GM21423 (cell line): ENCODE data around the gene PDE4B.
A peak's percentile ranks its signal among the peaks of the same experiment; 100 is the strongest.

Experiments used
- ATAC-seq: cut with Tn5 transposase; IDR thresholded peaks from one replicate; pipeline ENCODE4 v1.9.1; 2021; ENCODE audit warnings: mild to moderate bottlenecking, moderate library complexity; ENCODE audit not compliant: unreplicated experiment

The PDE4B gene

DNA sequence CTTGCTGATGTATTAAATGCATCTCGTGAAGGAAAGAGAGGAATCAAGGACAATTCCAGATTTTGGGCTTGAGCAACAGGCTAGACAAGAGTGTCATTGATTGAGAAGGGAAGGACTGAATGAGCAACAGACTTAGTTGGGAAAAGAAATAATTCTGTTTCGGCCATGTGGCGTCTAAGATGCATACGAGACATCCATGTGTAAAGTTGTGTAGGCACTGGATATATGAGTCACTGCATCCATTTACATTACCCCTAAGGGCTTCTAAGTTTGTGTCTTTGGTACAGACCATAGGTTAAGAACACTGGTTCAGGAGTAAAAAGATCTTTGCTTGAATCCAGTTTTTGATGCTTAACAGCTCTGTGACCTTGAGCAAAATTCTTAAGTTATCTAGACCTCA lies 434.3 kb downstream of the PDE4B start:
- no peak for ATAC-seq

DNA sequence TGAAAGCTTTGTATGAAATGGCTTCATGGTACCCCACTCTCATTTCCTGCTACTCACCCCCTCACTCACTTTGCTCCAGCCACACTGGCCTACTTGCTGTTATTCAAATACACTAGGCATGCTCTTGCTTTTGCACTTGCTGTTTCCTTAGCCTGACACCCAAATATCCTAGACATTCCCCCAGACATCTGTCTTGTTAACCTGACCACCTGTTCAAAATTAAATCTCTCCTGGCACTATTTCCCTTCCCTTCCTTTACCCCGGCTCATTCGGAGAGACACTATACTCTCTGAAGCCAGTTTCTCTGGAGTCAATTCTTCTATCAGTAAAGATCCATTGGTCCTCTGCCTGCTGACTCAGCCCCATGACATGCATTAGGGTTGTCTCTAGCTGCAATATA lies 435.3 kb downstream of the PDE4B start:
- no peak for ATAC-seq

DNA sequence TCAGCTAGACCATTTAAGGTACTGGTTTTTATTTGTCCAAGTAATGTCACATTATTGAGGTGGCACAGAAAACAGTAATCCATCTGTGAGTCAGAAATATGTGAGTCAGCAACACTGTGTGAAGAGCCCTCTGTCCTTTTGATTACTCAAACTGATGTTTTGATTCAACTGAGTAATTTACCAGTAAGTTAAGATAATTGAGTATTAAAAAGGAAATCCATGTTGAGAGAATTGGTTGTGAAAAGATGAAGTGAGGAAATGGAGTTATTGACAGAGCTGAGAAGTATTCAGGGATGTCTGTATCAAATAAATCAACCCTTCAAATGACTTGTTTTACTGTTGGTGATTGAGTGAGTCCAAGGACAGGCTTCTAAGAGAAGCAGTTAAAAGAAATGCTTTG lies 438.5 kb downstream of the PDE4B start:
- no peak for ATAC-seq

DNA sequence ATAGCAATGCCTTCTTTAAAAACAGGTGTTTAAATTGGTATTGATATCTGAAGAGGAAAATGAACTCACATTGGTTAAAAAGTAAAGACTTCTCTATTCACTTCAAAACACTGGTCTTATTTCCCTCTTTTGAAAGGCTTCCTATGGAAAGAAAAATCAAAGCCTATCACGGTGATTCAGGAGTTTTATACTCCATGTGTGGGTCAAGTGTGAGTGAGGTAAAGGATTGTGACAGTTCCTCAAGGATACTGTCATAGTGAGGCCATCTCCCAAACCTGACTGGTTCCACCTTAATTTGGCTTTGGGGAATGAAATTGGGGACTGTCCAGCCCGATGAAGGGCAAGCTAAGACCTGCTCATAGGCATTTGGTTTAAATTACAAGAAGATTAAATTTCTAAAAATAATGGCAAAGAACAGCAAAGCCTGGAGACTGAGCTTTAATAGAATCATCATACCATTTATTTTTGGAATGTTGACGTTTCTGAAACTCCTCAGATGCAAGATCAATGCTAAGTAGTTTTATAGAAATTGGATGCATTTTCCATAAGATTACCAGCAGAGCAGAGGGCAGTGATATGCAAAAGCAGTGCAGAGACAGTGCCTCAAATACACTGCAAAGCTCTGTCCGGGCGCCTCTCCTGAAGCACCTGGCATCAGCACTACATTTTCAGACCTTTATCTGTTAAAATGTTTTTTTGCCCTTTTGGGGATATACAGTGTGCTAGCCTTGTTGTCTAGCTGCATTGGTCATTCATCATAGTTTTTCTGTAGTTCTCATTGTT lies 439.2 kb downstream of the PDE4B start:
- no peak for ATAC-seq

DNA sequence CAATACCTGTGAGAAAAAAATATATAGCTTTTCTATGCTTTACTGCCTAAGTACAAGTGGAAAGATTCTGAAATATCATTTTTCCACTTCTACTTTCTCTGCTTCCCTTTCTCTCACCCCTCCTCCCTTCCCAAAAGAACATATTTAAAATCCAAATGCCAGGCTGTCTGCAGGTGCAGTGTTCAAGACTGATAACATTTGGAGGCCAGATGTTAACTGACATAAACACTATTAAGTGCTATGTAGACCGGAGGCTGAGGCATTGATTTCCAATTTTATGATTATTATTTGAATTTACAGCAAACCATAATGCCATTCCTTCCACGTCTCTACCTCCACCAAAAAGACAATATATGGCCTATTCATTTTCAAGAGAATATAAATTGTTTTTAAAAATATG lies 444.3 kb downstream of the PDE4B start:
- no peak for ATAC-seq

DNA sequence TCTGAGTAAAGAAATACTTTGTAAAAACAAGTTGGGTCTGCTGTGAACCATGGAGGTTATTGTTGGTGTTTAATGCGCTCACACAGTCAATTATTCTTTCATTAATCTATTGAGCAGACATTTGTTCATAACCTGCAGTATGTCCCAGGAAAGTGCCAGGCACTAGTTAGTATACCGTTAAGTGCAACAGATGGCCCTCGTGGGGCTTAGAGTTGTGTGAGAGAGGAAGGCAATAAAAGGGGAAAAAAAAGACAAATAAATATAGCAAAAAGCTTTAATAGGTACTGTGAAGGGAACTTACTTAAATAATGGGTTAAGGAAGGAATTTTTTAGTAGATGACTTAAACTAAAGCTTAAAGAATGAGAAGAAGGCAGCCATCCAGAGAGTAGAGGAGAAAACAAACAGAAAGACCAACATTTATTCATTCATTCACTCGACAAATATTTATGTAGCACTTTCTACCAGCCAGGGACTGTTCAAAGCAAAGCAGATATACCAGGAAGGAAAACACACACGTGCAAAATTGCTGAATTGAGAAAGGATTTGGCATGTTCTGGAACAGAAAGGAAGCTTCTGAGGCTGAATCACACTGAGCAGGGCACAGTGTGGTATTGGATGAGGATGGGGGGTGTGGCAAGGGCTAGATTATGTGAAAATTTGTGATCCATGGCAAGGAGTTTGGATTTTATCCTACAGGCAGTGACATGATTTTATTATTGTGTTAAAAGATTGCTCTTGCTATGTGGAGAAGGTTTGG lies 445.2 kb downstream of the PDE4B start:
- no peak for ATAC-seq

DNA sequence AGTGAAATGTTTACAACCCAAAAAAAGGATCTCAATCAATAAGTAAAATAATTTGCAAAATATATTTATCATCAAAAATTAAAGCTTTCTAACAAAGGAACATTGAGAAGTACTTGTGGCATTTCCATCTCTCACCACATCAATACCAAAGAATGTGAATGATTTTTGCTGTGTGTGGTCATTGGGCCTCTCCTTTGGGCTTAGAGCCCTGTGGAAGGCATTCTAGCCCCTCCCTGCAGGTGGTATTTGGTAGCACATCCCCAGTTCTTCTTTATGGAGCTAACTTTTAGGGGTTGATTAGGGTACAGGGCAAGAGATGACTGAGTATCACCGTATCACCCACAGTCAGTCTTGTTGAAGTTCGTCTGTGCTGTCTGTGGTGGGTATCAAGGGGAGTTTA lies 447.1 kb downstream of the PDE4B start:
- no peak for ATAC-seq

DNA sequence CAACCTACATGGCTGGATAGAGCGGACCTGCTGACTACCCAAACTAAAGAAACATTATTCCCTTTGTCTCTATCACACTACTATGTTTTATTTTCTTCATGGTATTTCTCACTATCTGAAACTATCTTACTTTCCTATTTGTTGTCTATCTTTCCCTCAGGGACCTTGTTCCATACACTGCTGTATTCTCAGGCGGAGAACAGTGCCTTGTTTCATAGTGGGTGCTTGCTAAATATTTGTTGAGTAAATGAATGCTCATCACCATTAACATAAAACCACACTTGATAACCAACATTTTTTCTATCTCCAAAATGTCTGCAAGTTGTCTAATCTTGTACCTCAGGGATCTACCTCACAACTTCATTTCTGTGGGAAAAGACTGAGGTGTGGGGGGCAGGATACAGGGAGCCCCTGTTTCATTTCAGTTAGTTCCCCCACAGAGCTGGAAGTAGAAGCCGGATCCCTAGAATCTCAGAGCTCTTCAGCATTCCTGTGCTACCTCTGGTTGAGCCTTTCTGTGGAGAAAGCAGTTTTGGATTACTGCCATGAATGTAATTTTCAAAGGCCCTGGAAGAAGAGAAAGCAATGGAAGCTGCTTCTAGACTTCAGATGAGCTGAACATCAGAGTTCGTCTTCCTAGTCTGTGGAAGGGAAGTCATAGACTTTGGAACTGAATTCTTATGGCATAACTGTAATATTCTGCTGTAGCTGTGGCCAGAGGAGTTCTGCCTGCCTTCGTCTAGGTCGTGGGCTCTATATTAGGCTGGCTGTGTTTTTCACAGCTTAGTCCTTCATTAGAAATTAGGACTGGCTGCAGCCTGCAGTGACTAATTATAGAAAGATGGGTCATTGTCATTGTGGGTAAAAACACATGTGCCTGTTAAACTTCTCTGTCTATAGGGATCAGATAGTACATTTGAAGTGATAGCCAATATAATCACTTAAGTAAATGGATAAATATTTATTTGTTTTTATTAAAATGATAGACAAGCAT lies 448.1 kb downstream of the PDE4B start:
- ATAC-seq = no peak

DNA sequence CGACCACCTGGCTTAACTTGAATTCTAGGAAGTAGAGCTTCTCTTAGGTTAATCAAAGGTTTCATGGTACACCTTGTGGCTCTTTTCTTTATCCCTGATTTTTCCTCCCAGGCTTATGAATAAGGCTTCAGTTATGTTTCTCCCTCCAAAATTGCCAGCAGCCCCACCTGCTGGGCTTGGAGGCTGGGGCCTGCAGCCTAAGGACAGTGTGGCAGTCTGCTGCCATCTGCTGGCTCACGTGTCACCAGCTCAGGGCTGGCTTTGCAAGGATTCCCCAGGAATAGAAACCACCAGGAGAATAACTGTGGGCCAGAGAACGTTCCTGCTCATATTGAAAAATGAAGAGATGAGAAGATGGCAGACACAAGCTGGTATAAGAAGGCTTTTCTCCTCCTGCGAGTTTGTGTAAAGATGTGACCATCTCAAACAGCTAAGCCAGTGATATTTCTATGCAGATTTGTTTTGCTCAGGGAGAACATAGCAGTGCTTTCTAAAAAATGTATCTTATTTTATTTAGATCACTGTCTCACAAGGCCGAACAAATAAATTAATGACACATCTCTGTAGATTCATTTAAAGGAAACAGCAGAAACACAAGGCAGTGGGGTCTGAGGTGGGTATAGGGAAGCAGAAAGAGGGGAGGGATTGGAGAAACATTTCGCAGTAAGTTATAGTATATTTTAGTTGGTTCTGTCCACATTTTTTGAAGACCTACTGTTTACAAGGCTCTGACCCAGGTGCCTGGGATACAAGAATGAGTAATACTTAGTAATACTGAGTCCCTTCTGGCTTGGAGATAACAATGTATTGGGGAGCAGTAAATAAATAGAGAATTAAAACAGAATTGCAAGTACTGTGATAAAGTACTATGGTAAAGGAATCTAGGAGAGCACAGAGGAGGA lies 450.2 kb downstream of the PDE4B start:
- peak; percentile 80 for ATAC-seq

DNA sequence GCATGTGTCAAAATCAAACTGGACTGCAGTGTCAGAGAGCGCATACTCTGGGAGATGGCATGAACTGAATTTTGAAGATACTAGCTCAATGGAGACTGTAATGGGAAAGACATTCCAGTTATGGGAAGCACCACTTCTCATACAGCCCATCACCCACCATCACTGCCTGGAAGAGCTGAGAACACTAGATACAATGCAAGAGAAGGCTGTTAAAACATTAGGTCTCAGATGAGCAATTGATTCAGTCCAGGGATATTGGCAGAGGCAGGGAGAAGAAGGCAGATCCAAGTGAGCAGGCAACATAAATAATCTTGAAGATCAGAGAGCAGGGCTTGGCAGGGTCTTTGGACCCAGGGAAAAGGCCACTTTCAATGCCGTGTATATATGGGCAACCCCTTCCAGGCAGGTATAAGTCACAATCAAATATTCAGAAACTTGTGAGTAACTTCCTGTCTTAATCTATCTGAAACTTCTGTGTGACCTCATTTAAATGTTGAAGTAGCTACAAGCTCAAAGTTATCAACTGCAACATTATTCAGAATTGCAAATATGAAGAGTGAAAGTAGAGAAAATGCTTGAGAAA lies 450.9 kb downstream of the PDE4B start:
- ATAC-seq = peak; percentile 60

DNA sequence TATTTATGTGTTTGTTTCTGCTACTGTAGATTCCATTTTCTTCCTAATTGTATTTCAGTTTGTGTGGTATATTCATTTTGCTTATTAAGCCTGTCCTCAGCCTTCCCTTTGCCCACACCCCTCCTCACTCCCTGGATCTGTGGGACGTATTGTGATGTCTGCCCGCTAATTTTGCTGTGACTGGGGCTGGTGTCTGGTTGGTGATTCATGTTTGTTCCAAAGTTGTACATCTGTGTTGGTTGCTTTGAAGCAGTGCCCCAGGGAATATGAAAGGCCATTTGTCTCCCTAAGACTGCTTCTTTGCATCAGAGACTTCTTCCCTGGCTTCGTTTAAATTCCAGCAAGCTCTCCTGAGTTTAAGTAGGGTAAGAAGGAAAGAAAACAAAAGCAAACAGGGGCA lies 451.7 kb downstream of the PDE4B start:
- no peak for ATAC-seq

DNA sequence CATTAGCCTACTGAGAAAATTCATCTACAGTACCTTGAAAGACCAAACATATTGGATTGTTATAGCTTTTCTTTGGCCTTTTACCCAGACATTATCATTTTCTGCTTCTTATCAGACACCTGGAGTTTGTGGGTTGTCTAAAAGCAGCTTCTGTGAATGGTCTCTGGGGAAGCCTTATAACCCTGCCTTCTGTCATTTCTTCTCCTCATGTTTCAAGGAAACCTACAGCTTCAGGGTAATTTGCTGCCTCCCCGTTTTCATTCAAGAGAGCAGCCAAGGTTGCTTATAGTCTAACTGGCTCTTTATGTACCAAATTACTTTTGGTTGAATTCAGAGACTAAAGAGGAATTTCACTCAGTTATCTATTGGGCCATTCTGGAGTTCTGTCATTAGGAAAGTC lies 453.0 kb downstream of the PDE4B start:
- ATAC-seq = no peak

DNA sequence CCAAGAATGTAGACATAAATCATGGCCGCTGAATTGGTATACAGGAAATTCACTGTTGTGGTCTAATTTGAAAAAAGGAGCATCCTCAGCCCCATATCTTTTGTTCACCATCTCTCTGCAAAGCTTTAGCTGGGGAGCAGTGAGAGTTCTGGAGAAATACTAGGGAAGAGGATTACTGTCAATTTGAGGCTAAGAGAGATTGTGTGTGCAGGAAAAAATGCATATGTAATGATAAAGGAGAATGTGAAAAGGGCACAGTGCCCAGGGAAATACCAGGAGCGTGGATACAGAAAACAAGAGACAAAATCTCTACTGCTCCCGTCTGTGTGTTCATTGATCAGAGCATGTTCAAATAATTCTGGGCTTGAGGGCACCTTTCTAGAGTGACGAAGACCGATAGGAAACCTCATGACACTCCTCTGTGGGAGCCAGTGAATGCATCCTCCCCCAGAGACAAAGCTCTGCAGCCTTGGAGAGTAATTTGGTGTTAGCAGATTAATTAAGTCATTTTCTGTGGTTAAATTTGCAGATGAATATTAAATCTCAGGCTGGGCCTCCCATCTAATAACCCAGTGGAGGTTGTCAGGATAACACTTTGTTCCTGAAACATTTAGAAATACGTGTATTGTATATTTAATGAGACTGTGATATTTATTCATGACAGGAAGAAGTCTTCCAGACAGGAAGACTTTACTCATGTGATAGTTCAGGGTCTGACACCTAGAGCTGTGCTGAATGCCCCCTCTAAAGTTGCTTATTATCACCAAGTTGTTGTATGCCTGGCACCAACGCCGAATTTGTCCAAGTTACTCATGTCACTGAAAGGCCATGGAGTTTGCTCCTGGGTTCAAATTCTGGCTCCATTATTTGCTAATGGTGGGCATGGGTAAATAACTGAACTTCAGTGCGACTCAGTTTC lies 453.9 kb downstream of the PDE4B start:
- ATAC-seq = no peak

DNA sequence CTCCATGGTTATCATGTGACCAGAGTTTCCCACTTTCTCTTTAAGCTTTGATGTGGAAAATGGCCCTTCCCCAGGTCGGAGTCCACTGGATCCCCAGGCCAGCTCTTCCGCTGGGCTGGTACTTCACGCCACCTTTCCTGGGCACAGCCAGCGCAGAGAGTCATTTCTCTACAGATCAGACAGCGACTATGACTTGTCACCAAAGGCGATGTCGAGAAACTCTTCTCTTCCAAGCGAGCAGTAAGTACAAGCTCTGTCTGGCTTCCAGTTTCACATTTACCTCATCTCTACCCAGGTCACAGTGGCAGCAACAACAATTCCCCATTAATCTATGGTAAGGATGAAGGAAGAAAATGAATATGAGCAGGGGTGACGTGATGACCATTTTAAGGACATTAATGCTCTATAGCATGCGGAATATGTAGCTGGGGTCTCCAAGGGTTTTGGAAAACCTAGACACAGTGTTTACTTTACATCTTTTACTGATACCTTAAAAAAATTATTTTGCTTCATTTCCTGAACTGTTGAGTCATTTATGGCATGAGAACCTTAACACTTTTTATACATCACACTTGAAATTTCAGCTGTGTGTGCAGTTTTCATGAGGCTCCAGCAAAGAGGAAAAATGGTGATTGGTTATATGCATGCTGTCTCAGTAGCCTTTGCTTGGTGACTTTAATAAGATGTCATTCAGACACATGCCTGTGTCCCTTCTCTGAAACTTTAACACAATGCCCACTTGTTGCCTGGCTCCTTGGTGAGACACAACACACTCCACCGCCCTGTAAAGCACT lies 454.9 kb downstream of the PDE4B start:
- ATAC-seq = no peak

DNA sequence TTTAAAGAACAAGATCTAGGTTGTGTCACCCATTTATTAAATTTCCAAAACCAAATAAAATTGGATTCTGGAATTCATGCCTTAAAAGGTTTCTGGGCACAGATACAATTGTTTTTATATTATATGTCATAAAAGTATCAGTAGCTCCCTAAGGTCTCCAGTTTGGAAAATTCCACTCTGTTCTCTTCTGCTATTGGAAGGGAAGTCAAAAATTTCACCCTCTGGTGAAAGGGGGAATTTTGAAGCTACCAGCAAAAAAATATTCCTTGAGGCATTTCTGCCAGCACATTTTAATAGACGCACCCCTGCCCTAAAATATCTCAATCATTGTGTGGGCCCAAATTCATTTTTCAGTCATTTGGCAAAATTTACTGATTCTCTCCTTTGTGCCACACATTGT lies 455.6 kb downstream of the PDE4B start:
- no peak for ATAC-seq

DNA sequence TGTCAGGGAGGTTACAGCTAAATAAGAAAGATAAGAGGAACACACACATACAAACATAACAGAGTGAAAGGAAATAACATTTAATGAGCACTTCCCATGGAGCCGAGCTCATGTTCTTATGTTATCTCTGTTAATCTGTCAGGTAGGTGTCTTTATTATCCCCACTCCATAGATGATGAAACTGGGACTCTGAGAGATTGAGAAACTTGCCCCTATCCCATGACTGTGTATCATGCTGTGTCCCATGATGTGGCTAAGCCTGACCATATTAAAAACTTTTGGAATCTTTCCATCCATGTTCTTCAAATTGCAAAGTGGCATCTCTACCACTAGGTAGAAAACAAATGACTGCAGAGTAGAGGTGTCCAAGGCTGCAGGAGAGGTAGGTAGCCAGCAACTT lies 456.1 kb downstream of the PDE4B start:
- no peak for ATAC-seq

DNA sequence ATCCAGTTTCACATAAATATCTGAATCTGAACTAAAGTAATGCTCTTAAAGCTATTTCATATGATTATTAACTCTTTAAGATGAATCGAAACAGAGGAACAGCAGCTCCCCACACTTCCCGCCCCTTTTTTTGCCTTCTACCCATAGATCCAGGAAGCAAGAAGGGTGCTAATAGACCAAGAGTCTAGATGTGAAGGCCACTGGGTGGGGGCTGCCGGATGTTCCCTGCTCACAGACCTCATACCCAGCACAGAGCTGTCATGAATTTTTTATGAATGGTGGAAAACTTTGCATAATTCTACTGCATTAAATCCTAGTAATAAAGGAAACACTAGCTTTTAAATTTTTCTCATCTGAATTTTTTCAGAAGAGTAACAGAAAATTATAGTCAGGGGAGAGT lies 457.4 kb downstream of the PDE4B start:
- no peak for ATAC-seq

DNA sequence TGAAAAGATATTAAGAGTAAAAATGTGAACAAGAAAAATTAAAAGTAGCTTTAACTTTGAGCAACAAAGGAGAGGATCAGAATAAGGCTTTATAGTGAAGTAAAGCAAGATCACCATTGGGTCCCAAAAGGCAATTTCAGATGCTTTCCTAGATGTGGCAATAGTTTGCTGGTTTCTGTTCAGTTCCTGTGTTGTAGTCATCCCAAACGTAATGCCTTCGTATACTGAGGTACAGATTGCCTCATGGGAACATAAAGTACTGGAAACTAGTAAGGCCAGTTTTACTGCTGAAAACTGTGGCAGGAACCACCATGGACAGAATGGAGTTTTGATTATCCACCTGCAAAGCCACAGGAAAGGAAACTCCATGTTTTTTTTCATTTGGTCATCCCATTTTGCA lies 457.8 kb downstream of the PDE4B start:
- no peak for ATAC-seq
